Ammon's horn (tissue), 1 donor: Measurements from ENCODE around the gene ZNF566.
"Not testable (repeated sequence)": the region's sequence is repeated elsewhere in the genome, so short reads cannot be mapped to it uniquely, and the experiment has no call there.

Experiments
- DNase-seq: peaks from one replicate; pipeline ENCODE4 v3.0.0-alpha.2; 2016; ENCODE audit warnings: low spot score

Gene ZNF566

GRCh38 chr19:36489118-36489919 lies at the start of gene ZNF566:
ZNF566 (minus strand) TSS chr19:36489561; CDS start chr19:36476557, 13,004 bp downstream.
- DNase-seq: peak; percentile 96

GRCh38 chr19:36528921-36529518 lies 39.7 kb upstream of the ZNF566 start:
- DNase-seq: peak; percentile 40

- peak; percentile 98 for DNase-seq
Measured at GRCh38 chr19:36528194-36528920, 39.0 kb upstream of the ZNF566 start, which contains the start of gene ZNF260. ZNF260 (minus strand) TSS chr19:36528271; CDS start chr19:36515238, 13,033 bp downstream.

- DNase-seq: no peak
Measured at GRCh38 chr19:36527873-36528193, 38.5 kb upstream of the ZNF566 start.

GRCh38 chr19:36527341-36527740 lies 38.0 kb upstream of the ZNF566 start:
- DNase-seq: no peak

GRCh38 chr19:36526581-36526980 lies 37.2 kb upstream of the ZNF566 start:
- DNase-seq: no peak

- no peak for DNase-seq
Measured at GRCh38 chr19:36524617-36525016, 35.3 kb upstream of the ZNF566 start.

- no peak for DNase-seq
Measured at GRCh38 chr19:36514012-36514612, 24.8 kb upstream of the ZNF566 start.

- DNase-seq: no peak
Measured at GRCh38 chr19:36508325-36508724, 19.0 kb upstream of the ZNF566 start.

- DNase-seq: no peak
Measured at GRCh38 chr19:36501973-36502372, 12.6 kb upstream of the ZNF566 start.

GRCh38 chr19:36497001-36497400 lies 7.6 kb upstream of the ZNF566 start:
- DNase-seq: no peak

- DNase-seq: peak; percentile 73
Measured at GRCh38 chr19:36492689-36493453, 3.5 kb upstream of the ZNF566 start.

- DNase-seq: not testable (repeated sequence)
Measured at GRCh38 chr19:36490846-36491245, 1.5 kb upstream of the ZNF566 start.

GRCh38 chr19:36489920-36490415 lies 607 bp upstream of the ZNF566 start:
- no peak for DNase-seq

- DNase-seq: peak; percentile 64
Measured at GRCh38 chr19:36488846-36489117, 579 bp downstream of the ZNF566 start.

GRCh38 chr19:36488118-36488845 lies 1.1 kb downstream of the ZNF566 start:
- DNase-seq: no peak

GRCh38 chr19:36483653-36484052 lies 5.7 kb downstream of the ZNF566 start:
- DNase-seq: no peak

- DNase-seq: no peak
Measured at GRCh38 chr19:36482876-36483275, 6.5 kb downstream of the ZNF566 start.

- no peak for DNase-seq
Measured at GRCh38 chr19:36460046-36460445, 29.3 kb downstream of the ZNF566 start.

GRCh38 chr19:36456831-36457230 lies 32.5 kb downstream of the ZNF566 start:
- no peak for DNase-seq

GRCh38 chr19:36449059-36449670 lies 40.2 kb downstream of the ZNF566 start:
- no peak for DNase-seq
